ENCODE measurements around the gene GNAI2.
"Not testable (repeated sequence)": the region's sequence is repeated elsewhere in the genome, so short reads cannot be mapped to it uniquely, and the experiment has no call there.

GNAI2 gene

GRCh38 chr3:50261505-50261904, 25.5 kb downstream of the GNAI2 start:
- no peak for TF ChIP-seq CTCF (conservative IDR thresholded peaks at IDR 0.05; ENCODE audit: control insufficient read depth, insufficient read depth, low read depth, low read length)
- H3K4me3 ChIP-seq (ENCODE audit: control insufficient read depth, low read depth, low read length), result no peak overlapping the region
- no peak for DNase-seq (ENCODE audit: low read depth)

GRCh38 chr3:50262200-50262599, 26.2 kb downstream of the GNAI2 start:
- not testable (repeated sequence) for H3K4me3 ChIP-seq (ENCODE audit: control insufficient read depth, low read depth, low read length); DNase-seq (ENCODE audit: low read depth)

GRCh38 chr3:50262778-50263177, 26.8 kb downstream of the GNAI2 start:
- no peak for DNase-seq (ENCODE audit: low read depth)
- TF ChIP-seq CTCF (conservative IDR thresholded peaks at IDR 0.05; ENCODE audit: control insufficient read depth, insufficient read depth, low read depth, low read length), result no peak
- no peak overlapping the region for H3K4me3 ChIP-seq (ENCODE audit: control insufficient read depth, low read depth, low read length)

- no peak overlapping the region for H3K4me3 ChIP-seq (ENCODE audit: control insufficient read depth, low read depth, low read length)
- DNase-seq (ENCODE audit: low read depth), result no peak
- no peak for TF ChIP-seq CTCF (conservative IDR thresholded peaks at IDR 0.05; ENCODE audit: control insufficient read depth, insufficient read depth, low read depth, low read length)
Observed at GRCh38 chr3:50263478-50264382, 27.7 kb downstream of the GNAI2 start.

GRCh38 chr3:50264383-50264963, 28.5 kb downstream of the GNAI2 start:
- H3K4me3 ChIP-seq (ENCODE audit: control insufficient read depth, low read depth, low read length), result no peak overlapping the region
- TF ChIP-seq CTCF (conservative IDR thresholded peaks at IDR 0.05; ENCODE audit: control insufficient read depth, insufficient read depth, low read depth, low read length), result no peak
- peak; percentile 77 for DNase-seq (ENCODE audit: low read depth)

GRCh38 chr3:50264964-50265485, 29.0 kb downstream of the GNAI2 start:
- DNase-seq (ENCODE audit: low read depth), result no peak
- H3K4me3 ChIP-seq (ENCODE audit: control insufficient read depth, low read depth, low read length), result no peak overlapping the region
- no peak for TF ChIP-seq CTCF (conservative IDR thresholded peaks at IDR 0.05; ENCODE audit: control insufficient read depth, insufficient read depth, low read depth, low read length)

- DNase-seq (ENCODE audit: low read depth), result no peak
- TF ChIP-seq CTCF (conservative IDR thresholded peaks at IDR 0.05; ENCODE audit: control insufficient read depth, insufficient read depth, low read depth, low read length), result no peak
- no peak overlapping the region for H3K4me3 ChIP-seq (ENCODE audit: control insufficient read depth, low read depth, low read length)
Observed at GRCh38 chr3:50265571-50265970, 29.6 kb downstream of the GNAI2 start.

All from fibroblast of mammary gland (primary cell).